ENCODE results near the gene EIF4G3. TPM values are rescaled to one million over a fixed set of nuclear protein-coding genes. Genes with fewer than 3 reads are reported as not detected.

The EIF4G3 gene
- total and polyA plus RNA-seq, 2 donors (not counting 3 experiments of a cell fraction or from before 2014, with no cell fraction given): 40.7 to 78.5 TPM

DNA sequence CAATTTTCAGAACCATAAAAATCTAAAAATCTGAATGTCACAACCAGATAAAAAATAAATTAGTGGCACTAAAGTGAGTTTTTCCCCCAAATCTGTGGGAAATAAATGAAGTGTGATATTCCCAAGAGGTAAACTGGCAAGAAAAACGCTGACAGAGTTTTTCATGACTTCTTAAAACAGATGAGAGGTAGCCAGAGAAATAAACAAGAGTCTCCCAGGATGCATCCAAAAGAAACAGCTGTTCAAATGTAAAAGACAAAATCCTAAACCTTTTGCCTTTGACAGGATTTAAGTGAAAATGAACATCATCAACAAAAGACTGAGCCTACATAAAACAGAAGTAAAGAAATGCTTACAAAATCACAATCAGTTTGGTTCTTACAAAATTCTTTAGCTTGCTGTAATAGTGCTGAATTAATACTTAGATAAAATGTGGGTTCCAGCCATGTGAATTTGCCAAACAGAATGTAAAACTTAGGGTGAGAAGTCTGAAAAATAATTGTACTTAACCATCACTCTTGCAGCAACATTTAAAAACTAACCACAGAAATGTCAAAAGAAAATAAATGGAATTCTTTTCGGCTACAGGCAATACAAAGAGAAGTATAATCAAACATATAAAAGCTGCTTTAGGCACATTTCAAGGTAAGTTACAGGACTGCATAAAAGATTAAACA, 133.6 kb downstream of the EIF4G3 start:
- no peaks in the 10 kb centered on the region for H3K27me3 ChIP-seq (ENCODE audit: control insufficient read depth in 2 of 2, insufficient read depth in 2 of 2, low read length in 2 of 2)
- CTCF ChIA-PET: interaction anchor here (0.8 to 1.4 kb wide), 3 partner anchors 15 to 61 kb away, joined by 3 to 6 read pairs (median 3); no protein-coding TSS in a partner anchor
- no peak overlapping the region for H3K9ac ChIP-seq (replicated peaks; ENCODE audit: extremely low read depth, insufficient read depth, low read length)
- intact Hi-C loops (cut with micrococcal nuclease): no loop called here
- peaks cover 69% of the 10 kb centered on the region for H3K79me2 ChIP-seq (ENCODE audit: control insufficient read depth, insufficient read depth, low read length)
- no peaks in the 10 kb centered on the region for H3K9me3 ChIP-seq (replicated peaks; ENCODE audit: control insufficient read depth, insufficient read depth, low read length)
- no peak overlapping the region for H3K4me2 ChIP-seq (ENCODE audit: insufficient read depth, low read length)
- no peak overlapping the region for H2AFZ ChIP-seq (ENCODE audit: low read depth, low read length)
- POLR2A ChIA-PET: no interaction called here
- H3K27ac ChIP-seq (ENCODE audit: insufficient read depth, low read depth, low read length): no peak overlapping the region
- no peaks in the 10 kb centered on the region for H4K20me1 ChIP-seq (replicated peaks; ENCODE audit: control insufficient read depth, extremely low read depth, insufficient read depth, low read length)
- no TSS peak for BruUV-seq (replicated peaks)
- no peak for TF ChIP-seq GATA2 (IDR thresholded peaks at IDR 0.05; ENCODE audit: insufficient read depth, insufficient read length, low read depth, low read length)
- TF ChIP-seq EZH2 (IDR thresholded peaks at IDR 0.05; ENCODE audit: borderline replicate concordance, low read depth, low read length, severe bottlenecking): no peak
- TF ChIP-seq, protein P1, sequence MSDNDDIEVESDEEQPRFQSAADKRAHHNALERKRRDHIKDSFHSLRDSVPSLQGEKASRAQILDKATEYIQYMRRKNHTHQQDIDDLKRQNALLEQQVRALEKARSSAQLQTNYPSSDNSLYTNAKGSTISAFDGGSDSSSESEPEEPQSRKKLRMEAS (IDR thresholded peaks at IDR 0.05; ENCODE audit: insufficient read depth, insufficient read length): no peak
- TF ChIP-seq FOS (IDR thresholded peaks at IDR 0.05; ENCODE audit: borderline replicate concordance, insufficient read depth, low read length): no peak
- TF ChIP-seq POLR2AphosphoS5 (IDR thresholded peaks at IDR 0.05; ENCODE audit: insufficient read depth, low read depth, low read length): no peak
- TF ChIP-seq JUN (IDR thresholded peaks at IDR 0.05; ENCODE audit: borderline replicate concordance, insufficient read depth, insufficient read length, low read depth): no peak
- no peak for TF ChIP-seq MYC (IDR thresholded peaks at IDR 0.05; ENCODE audit: low read depth, low read length)
- TF ChIP-seq POLR2A (IDR thresholded peaks at IDR 0.05; ENCODE audit: low read depth, low read length): no peak
- TF ChIP-seq, protein P2, sequence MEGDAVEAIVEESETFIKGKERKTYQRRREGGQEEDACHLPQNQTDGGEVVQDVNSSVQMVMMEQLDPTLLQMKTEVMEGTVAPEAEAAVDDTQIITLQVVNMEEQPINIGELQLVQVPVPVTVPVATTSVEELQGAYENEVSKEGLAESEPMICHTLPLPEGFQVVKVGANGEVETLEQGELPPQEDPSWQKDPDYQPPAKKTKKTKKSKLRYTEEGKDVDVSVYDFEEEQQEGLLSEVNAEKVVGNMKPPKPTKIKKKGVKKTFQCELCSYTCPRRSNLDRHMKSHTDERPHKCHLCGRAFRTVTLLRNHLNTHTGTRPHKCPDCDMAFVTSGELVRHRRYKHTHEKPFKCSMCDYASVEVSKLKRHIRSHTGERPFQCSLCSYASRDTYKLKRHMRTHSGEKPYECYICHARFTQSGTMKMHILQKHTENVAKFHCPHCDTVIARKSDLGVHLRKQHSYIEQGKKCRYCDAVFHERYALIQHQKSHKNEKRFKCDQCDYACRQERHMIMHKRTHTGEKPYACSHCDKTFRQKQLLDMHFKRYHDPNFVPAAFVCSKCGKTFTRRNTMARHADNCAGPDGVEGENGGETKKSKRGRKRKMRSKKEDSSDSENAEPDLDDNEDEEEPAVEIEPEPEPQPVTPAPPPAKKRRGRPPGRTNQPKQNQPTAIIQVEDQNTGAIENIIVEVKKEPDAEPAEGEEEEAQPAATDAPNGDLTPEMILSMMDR (IDR thresholded peaks at IDR 0.05; ENCODE audit: extremely low read depth in 1 of 2, insufficient read depth in 1 of 2, low read depth in 1 of 2, low read length in 2 of 2): no peak
- H3K9me1 ChIP-seq (replicated peaks; ENCODE audit: control insufficient read depth, extremely low read depth, insufficient read depth, low read length): no peaks in the 10 kb centered on the region
- dilution Hi-C loops (cut with MboI; ENCODE audit: extremely low pct_ligation_motif_present, low sequenced_read_pairs): no loop called here
- H3K4me1 ChIP-seq (ENCODE audit: control insufficient read depth, extremely low read depth, insufficient read depth, low read length): no peaks in the 10 kb centered on the region
- no peak overlapping the region for H3K4me3 ChIP-seq (replicated peaks in 1 of 3; ENCODE audit: insufficient read depth in 1 of 3, low read depth in 1 of 3, low read length in 3 of 3)
- FAIRE-seq: peak; percentile 4
- peaks cover 0 to 3% of the 10 kb centered on the region in 2 experiments for H3K36me3 ChIP-seq (ENCODE audit: control insufficient read depth in 2 of 2, extremely low read depth in 1 of 2, insufficient read depth in 2 of 2, low read length in 2 of 2)
- DNase-seq (ENCODE audit: low read depth, low spot score): no peak

Measured in endothelial cell of umbilical vein (primary cell).